ENCODE measurements around the gene KRT20. TPM values are rescaled to one million over a fixed set of nuclear protein-coding genes. Genes with fewer than 3 reads are reported as not detected.

KRT20 gene
- total RNA-seq (2014; rRNA removed; shearing (Covaris generic)), result not detected in 2 replicates
- total RNA-seq (2022), result not detected in 2 replicates
- not detected for Bru-seq, nascent RNA
- not detected for BruChase-seq, experiment 1, labeled RNA remaining after a 6-hour chase
- BruChase-seq, experiment 2, labeled RNA remaining after a 2-hour chase, result not detected
- long read RNA-seq, result 0 reads

- no peaks in the 10 kb centered on the region for H3K36me3 ChIP-seq (ENCODE audit: insufficient read depth, low read length)
- H3K4me1 ChIP-seq (ENCODE audit: insufficient read depth, low read length, poor library complexity, severe bottlenecking), result no peaks in the 10 kb centered on the region
- no peaks in the 10 kb centered on the region for H4K20me1 ChIP-seq (ENCODE audit: insufficient read depth, low read length)
- H2AFZ ChIP-seq (ENCODE audit: low read length), result no peak within 1 kb of the TSS
- DNase-seq (ENCODE audit: low spot score), result peak; percentile 9
- H3K4me3 ChIP-seq (ENCODE audit: low read depth, low read length, poor library complexity, severe bottlenecking), result no peak within 1 kb of the TSS
- ChIA-PET POLR2A (no interaction called here), CTCF (ENCODE audit: unreplicated experiment) (no interaction called here)
- H3K79me2 ChIP-seq (ENCODE audit: insufficient read depth, low read depth, low read length), result no peaks in the 10 kb centered on the region
- no peaks in the 10 kb centered on the region for H3K9me2 ChIP-seq (ENCODE audit: insufficient read depth, low read length)
- H3K9me3 ChIP-seq (ENCODE audit: low read length), result no peaks in the 10 kb centered on the region
- H3K27ac ChIP-seq (ENCODE audit: low read depth, low read length, poor library complexity, severe bottlenecking), result no peak within 1 kb of the TSS
- no TSS peak for BruUV-seq (replicated peaks)
- intact Hi-C loops (cut with micrococcal nuclease; ENCODE audit: unreplicated experiment), result no loop called here
- no peak within 1 kb of the TSS for H3K4me2 ChIP-seq (ENCODE audit: low read length)
- TF ChIP-seq EZH2phosphoT487 (IDR thresholded peaks at IDR 0.05; ENCODE audit: borderline replicate concordance, low read depth, low read length) (no peak), CTCF (conservative IDR thresholded peaks at IDR 0.05; ENCODE audit: low read length) (peak; percentile 56)
Observed at GRCh38 chr17:40884708-40885512, at the start of gene KRT20. Gene KRT20 (minus strand): TSS chr17:40885242. CDS start chr17:40885185, 57 bp downstream.

- POLR2A ChIA-PET, result no interaction called here
- H3K36me3 ChIP-seq (ENCODE audit: insufficient read depth, low read length), result no peaks in the 10 kb centered on the region
- no peak overlapping the region for H3K27ac ChIP-seq (ENCODE audit: low read depth, low read length, poor library complexity, severe bottlenecking)
- CTCF ChIA-PET (ENCODE audit: unreplicated experiment), result no interaction called here
- H3K4me3 ChIP-seq (ENCODE audit: low read depth, low read length, poor library complexity, severe bottlenecking), result no peak overlapping the region
- no peaks in the 10 kb centered on the region for H4K20me1 ChIP-seq (ENCODE audit: insufficient read depth, low read length)
- DNase-seq (ENCODE audit: low spot score), result no peak
- BruUV-seq (replicated peaks), result no TSS peak
- no peak for TF ChIP-seq CTCF (conservative IDR thresholded peaks at IDR 0.05; ENCODE audit: low read length)
- no peaks in the 10 kb centered on the region for H3K4me1 ChIP-seq (ENCODE audit: insufficient read depth, low read length, poor library complexity, severe bottlenecking)
- H3K9me3 ChIP-seq (ENCODE audit: low read length), result no peaks in the 10 kb centered on the region
- H2AFZ ChIP-seq (ENCODE audit: low read length), result no peak overlapping the region
- intact Hi-C loops (cut with micrococcal nuclease; ENCODE audit: unreplicated experiment), result no loop called here
- H3K79me2 ChIP-seq (ENCODE audit: insufficient read depth, low read depth, low read length), result no peaks in the 10 kb centered on the region
- H3K9me2 ChIP-seq (ENCODE audit: insufficient read depth, low read length), result no peaks in the 10 kb centered on the region
- H3K4me2 ChIP-seq (ENCODE audit: low read length), result no peak overlapping the region
Observed at GRCh38 chr17:40932608-40933007, 47.6 kb upstream of the KRT20 start.

GRCh38 chr17:40931311-40931710 is 46.3 kb upstream of the KRT20 start:
- Histone ChIP-seq H4K20me1 (ENCODE audit: insufficient read depth, low read length) (no peaks in the 10 kb centered on the region), H3K9me3 (ENCODE audit: low read length) (no peaks in the 10 kb centered on the region), H3K4me3 (ENCODE audit: low read depth, low read length, poor library complexity, severe bottlenecking) (no peak overlapping the region), H2AFZ (ENCODE audit: low read length) (no peak overlapping the region), H3K27ac (ENCODE audit: low read depth, low read length, poor library complexity, severe bottlenecking) (no peak overlapping the region), H3K9me2 (ENCODE audit: insufficient read depth, low read length) (no peaks in the 10 kb centered on the region), H3K4me1 (ENCODE audit: insufficient read depth, low read length, poor library complexity, severe bottlenecking) (no peaks in the 10 kb centered on the region), H3K79me2 (ENCODE audit: insufficient read depth, low read depth, low read length) (no peaks in the 10 kb centered on the region), H3K4me2 (ENCODE audit: low read length) (no peak overlapping the region), H3K36me3 (ENCODE audit: insufficient read depth, low read length) (no peaks in the 10 kb centered on the region)
- TF ChIP-seq CTCF (conservative IDR thresholded peaks at IDR 0.05; ENCODE audit: low read length) (no peak), EZH2phosphoT487 (IDR thresholded peaks at IDR 0.05; ENCODE audit: borderline replicate concordance, low read depth, low read length) (no peak)
- no TSS peak for BruUV-seq (replicated peaks)
- intact Hi-C loops (cut with micrococcal nuclease; ENCODE audit: unreplicated experiment), result no loop called here
- DNase-seq (ENCODE audit: low spot score), result no peak
- ChIA-PET POLR2A (no interaction called here), CTCF (ENCODE audit: unreplicated experiment) (no interaction called here)
